Measurements from ENCODE around the gene ALKBH7. TPM values are rescaled to one million over a fixed set of nuclear protein-coding genes. Genes with fewer than 3 reads are reported as not detected.

Gene ALKBH7
- total RNA-seq, 2 experiments from 2014 or later = 75.3 to 78.7 TPM

GRCh38 chr19:6415591-6416190 lies 43.1 kb downstream of the ALKBH7 start:
- no peak overlapping the region for H3K27ac Mint-ChIP-seq
- POLR2A ChIA-PET = interaction anchor here (0.6 kb wide), 1 partner anchor 370 kb away, joined by 3 read pairs; no protein-coding TSS in a partner anchor

DNA sequence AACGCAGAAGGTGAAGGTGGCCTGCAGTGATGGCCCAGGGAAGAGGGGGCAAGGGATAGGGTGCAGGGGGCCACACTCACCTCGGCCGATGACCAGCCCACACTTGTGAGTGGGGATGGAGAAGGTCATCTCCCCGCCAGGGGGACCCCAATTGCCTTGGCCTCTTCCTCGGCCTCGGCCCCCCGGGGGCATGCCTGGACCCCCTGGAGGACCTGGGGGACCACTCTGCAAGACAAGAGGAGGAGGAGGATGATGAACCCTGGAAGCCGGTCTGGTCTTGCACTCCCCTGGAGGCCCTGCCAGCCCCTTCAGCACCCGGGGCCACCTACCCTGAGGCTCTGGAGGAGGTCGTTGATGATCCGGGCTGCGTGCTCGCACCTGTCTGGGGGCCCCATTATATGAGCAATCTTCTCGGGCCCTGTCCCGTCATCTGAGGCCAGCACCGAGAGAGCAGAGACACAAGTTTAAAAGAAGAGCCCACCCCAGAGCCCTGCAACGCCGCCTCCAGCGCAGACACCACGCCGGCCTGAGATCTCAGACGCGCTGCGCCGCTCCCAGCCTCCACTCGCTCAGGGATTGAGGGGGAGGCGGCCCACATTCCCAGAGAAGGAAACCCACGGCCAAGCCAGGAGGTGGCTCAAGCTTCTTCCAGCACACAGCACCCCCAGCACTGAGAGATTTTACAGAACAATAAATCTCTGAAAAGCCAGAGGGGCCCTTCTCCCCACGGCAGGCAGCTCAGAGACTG lies 44.2 kb downstream of the ALKBH7 start:
- ChIA-PET CTCF (no interaction called here), POLR2A (no interaction called here)
- peaks cover 5% of the 10 kb centered on the region for H3K4me1 ChIP-seq (ENCODE audit: insufficient read depth, low read length)
- no peak overlapping the region for H3K4me3 Mint-ChIP-seq
- H3K9me3 Mint-ChIP-seq = no peaks in the 10 kb centered on the region
- intact Hi-C loops (cut with DNase I, micrococcal nuclease) = no loop called here
- no peak for ATAC-seq (ENCODE audit: poor library complexity)
- H3K27ac Mint-ChIP-seq = no peak overlapping the region
- no peaks in the 10 kb centered on the region for H3K4me1 Mint-ChIP-seq (ENCODE audit: low read depth)
- H3K36me3 ChIP-seq (ENCODE audit: insufficient read depth, low read length) = peaks cover 78% of the 10 kb centered on the region
- no peak overlapping the region for H3K4me3 ChIP-seq (ENCODE audit: low read length)
- H3K27me3 Mint-ChIP-seq = no peaks in the 10 kb centered on the region
- TF ChIP-seq, protein P1, sequence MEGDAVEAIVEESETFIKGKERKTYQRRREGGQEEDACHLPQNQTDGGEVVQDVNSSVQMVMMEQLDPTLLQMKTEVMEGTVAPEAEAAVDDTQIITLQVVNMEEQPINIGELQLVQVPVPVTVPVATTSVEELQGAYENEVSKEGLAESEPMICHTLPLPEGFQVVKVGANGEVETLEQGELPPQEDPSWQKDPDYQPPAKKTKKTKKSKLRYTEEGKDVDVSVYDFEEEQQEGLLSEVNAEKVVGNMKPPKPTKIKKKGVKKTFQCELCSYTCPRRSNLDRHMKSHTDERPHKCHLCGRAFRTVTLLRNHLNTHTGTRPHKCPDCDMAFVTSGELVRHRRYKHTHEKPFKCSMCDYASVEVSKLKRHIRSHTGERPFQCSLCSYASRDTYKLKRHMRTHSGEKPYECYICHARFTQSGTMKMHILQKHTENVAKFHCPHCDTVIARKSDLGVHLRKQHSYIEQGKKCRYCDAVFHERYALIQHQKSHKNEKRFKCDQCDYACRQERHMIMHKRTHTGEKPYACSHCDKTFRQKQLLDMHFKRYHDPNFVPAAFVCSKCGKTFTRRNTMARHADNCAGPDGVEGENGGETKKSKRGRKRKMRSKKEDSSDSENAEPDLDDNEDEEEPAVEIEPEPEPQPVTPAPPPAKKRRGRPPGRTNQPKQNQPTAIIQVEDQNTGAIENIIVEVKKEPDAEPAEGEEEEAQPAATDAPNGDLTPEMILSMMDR (IDR thresholded peaks at IDR 0.05) = no peak
- H3K36me3 Mint-ChIP-seq (ENCODE audit: low read depth) = peaks cover 79% of the 10 kb centered on the region
- H3K27ac ChIP-seq (ENCODE audit: low read depth in 1 of 2, low read length in 2 of 2) = no peak overlapping the region
- H3K9me3 ChIP-seq (ENCODE audit: control insufficient read depth in 1 of 2, insufficient read depth in 1 of 2, low read length in 2 of 2) = no peaks in the 10 kb centered on the region
- DNase-seq = no peak
- H3K27me3 ChIP-seq (ENCODE audit: control insufficient read depth in 1 of 2, insufficient read depth in 2 of 2, low read length in 2 of 2) = no peaks in the 10 kb centered on the region

More at GRCh38 chr19:6415591-6416190, 43.1 kb downstream of the ALKBH7 start:
- no peak for ATAC-seq (ENCODE audit: poor library complexity)
- TF ChIP-seq, protein P1 (IDR thresholded peaks at IDR 0.05) = no peak
- Histone ChIP-seq H3K27ac (ENCODE audit: low read depth in 1 of 2, low read length in 2 of 2) (no peak overlapping the region), H3K4me3 (ENCODE audit: low read length) (no peak overlapping the region), H3K36me3 (ENCODE audit: insufficient read depth, low read length) (peaks cover 67% of the 10 kb centered on the region), H3K9me3 (ENCODE audit: control insufficient read depth in 1 of 2, insufficient read depth in 1 of 2, low read length in 2 of 2) (no peaks in the 10 kb centered on the region), H3K4me1 (ENCODE audit: insufficient read depth, low read length) (no peaks in the 10 kb centered on the region), H3K27me3 (ENCODE audit: control insufficient read depth in 1 of 2, insufficient read depth in 2 of 2, low read length in 2 of 2) (no peaks in the 10 kb centered on the region)
- Mint-ChIP-seq H3K9me3 (no peaks in the 10 kb centered on the region), H3K4me3 (no peak overlapping the region), H3K27me3 (no peaks in the 10 kb centered on the region), H3K4me1 (ENCODE audit: low read depth) (no peaks in the 10 kb centered on the region), H3K36me3 (ENCODE audit: low read depth) (peaks cover 68% of the 10 kb centered on the region)
- CTCF ChIA-PET = no interaction called here
- intact Hi-C loops (cut with DNase I, micrococcal nuclease) = no loop called here
- peak in 1 of 14 experiments; percentile 22 for DNase-seq

- peaks cover 10% of the 10 kb centered on the region for H3K4me1 Mint-ChIP-seq (ENCODE audit: low read depth)
- Histone ChIP-seq H3K36me3 (ENCODE audit: insufficient read depth, low read length) (peaks cover 85% of the 10 kb centered on the region), H3K27me3 (ENCODE audit: control insufficient read depth in 1 of 2, insufficient read depth in 2 of 2, low read length in 2 of 2) (no peaks in the 10 kb centered on the region), H3K4me3 (ENCODE audit: low read length) (no peak overlapping the region), H3K9me3 (ENCODE audit: control insufficient read depth in 1 of 2, insufficient read depth in 1 of 2, low read length in 2 of 2) (no peaks in the 10 kb centered on the region), H3K4me1 (ENCODE audit: insufficient read depth, low read length) (peaks cover 16% of the 10 kb centered on the region), H3K27ac (ENCODE audit: low read depth in 1 of 2, low read length in 2 of 2) (no peak overlapping the region)
- TF ChIP-seq, protein P1 (IDR thresholded peaks at IDR 0.05) = no peak
- no peak overlapping the region for H3K4me3 Mint-ChIP-seq
- DNase-seq (no peak), ATAC-seq (ENCODE audit: poor library complexity) (no peak)
- peaks cover 87% of the 10 kb centered on the region for H3K36me3 Mint-ChIP-seq (ENCODE audit: low read depth)
- intact Hi-C loops (cut with DNase I, micrococcal nuclease) = no loop called here
- H3K27ac Mint-ChIP-seq = no peak overlapping the region
- H3K9me3 Mint-ChIP-seq = no peaks in the 10 kb centered on the region
- ChIA-PET CTCF (no interaction called here), POLR2A (interaction anchor here (0.6 kb wide), 1 partner anchor 57 kb away, joined by 3 read pairs; the partner anchor contains the start of gene CLPP)
- H3K27me3 Mint-ChIP-seq = no peaks in the 10 kb centered on the region
Observed at GRCh38 chr19:6417713-6418561, 45.3 kb downstream of the ALKBH7 start.

Measured in CD4-positive, alpha-beta T cell (primary cell).